Measurements from ENCODE around the gene OR8H2. TPM values are rescaled to one million over a fixed set of nuclear protein-coding genes. Genes with fewer than 3 reads are reported as not detected.
"Not testable (repeated sequence)": the region's sequence is repeated elsewhere in the genome, so short reads cannot be mapped to it uniquely, and the experiment has no call there.

Gene OR8H2
- total RNA-seq, 1 donor from 2014 or later, result not detected

- no peak within 1 kb of the TSS for H3K4me3 ChIP-seq (ENCODE audit: low read depth, low read length)
- H3K27me3 ChIP-seq (ENCODE audit: control insufficient read depth, insufficient read depth, low read length), result no peaks in the 10 kb centered on the region
- FAIRE-seq (no peak), DNase-seq (ENCODE audit: low read depth) (no peak)
- H3K36me3 ChIP-seq (ENCODE audit: control insufficient read depth, insufficient read depth, low read length), result no peaks in the 10 kb centered on the region
- TF ChIP-seq CTCF (IDR thresholded peaks at IDR 0.05; ENCODE audit: insufficient read depth, low read length, severe bottlenecking), result no peak
Observed at GRCh38 chr11:56122073-56122472, 18.6 kb downstream of the OR8H2 start, which contains the start of gene OR8H3. OR8H3 (plus strand) TSS chr11:56122373; CDS start chr11:56122373, 0 bp downstream.

DNA sequence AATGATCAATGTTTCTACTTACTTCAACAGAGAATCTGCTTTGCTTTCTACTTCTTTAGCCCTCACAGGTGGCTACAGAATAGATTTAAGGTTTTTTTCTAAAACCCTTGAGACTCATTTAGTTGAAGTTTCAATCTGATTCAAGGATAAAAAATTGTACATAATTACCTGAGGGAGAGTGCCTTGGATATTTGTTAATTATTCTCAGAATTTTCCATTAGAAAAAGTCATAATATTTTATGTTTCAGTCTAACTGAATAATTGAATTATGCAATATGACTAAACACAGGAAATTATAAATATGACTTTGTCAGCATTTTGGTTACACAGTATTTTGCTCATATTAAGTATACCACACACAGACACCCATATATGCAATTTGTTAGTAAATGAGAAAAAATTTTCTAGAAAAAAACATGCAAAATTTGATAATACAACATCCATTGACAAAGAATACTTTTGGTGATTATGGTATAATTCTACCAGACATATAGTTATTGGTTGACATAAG, 36.7 kb downstream of the OR8H2 start, which contains the start of gene OR8J3:
TSS of gene OR8J3 (minus strand) at position 51 of the 511 bp plus-strand sequence. CDS start 2,483 bp downstream, outside the sequence.
- DNase-seq (ENCODE audit: low read depth), result no peak
- H3K4me3 ChIP-seq (ENCODE audit: low read depth, low read length), result no peak within 1 kb of the TSS
- no peaks in the 10 kb centered on the region for H3K27me3 ChIP-seq (ENCODE audit: control insufficient read depth, insufficient read depth, low read length)
- no peak for FAIRE-seq
- no peak for TF ChIP-seq CTCF (IDR thresholded peaks at IDR 0.05; ENCODE audit: insufficient read depth, low read length, severe bottlenecking)
- H3K36me3 ChIP-seq (ENCODE audit: control insufficient read depth, insufficient read depth, low read length), result no peaks in the 10 kb centered on the region

DNA sequence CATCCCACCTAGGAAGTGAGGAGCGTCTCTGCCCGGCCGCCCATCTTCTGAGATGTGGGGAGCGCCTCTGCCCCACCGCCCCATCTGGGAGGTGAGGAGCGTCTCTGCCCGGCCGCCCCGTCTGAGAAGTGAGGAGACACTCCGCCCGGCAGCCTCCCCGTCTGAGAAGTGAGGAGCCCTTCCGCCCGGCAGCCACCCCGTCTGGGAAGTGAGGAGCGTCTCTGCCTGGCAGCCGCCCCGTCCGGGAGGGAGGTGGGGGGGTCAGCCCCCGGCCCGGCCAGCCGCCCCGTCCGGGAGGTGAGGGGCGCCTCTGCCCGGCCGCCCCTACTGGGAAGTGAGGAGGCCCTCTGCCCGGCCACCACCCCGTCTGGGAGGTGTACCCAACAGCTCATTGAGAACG, 40.2 kb downstream of the OR8H2 start:
- H3K36me3 ChIP-seq (ENCODE audit: control insufficient read depth, insufficient read depth, low read length); H3K27me3 ChIP-seq (ENCODE audit: control insufficient read depth, insufficient read depth, low read length); DNase-seq (ENCODE audit: low read depth); FAIRE-seq; H3K4me3 ChIP-seq (ENCODE audit: low read depth, low read length): not testable (repeated sequence)

DNA sequence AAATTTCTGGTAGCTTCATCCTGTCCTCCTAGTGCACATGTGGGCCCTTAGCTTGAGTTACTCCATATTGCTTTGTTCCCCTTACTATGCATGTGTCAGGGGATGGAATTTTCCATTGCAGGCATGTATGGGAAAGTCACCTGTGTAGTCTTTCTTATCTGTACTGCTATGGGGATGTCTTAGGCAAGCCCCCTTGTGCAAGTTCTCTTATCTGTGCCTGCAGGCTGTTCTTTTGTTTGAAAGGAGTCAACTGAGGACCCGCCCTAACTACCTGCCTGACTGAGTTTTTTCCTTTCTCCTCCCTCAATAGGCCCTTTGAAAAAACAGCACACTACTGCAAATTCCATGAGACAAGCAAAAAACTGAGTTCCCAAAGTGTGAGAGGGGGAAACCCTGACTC, 47.9 kb downstream of the OR8H2 start:
- no peaks in the 10 kb centered on the region for H3K27me3 ChIP-seq (ENCODE audit: control insufficient read depth, insufficient read depth, low read length)
- TF ChIP-seq CTCF (IDR thresholded peaks at IDR 0.05; ENCODE audit: insufficient read depth, low read length, severe bottlenecking), result no peak
- DNase-seq (ENCODE audit: low read depth), result no peak
- H3K4me3 ChIP-seq (ENCODE audit: low read depth, low read length), result no peak overlapping the region
- FAIRE-seq, result no peak
- H3K36me3 ChIP-seq (ENCODE audit: control insufficient read depth, insufficient read depth, low read length), result no peaks in the 10 kb centered on the region

DNA sequence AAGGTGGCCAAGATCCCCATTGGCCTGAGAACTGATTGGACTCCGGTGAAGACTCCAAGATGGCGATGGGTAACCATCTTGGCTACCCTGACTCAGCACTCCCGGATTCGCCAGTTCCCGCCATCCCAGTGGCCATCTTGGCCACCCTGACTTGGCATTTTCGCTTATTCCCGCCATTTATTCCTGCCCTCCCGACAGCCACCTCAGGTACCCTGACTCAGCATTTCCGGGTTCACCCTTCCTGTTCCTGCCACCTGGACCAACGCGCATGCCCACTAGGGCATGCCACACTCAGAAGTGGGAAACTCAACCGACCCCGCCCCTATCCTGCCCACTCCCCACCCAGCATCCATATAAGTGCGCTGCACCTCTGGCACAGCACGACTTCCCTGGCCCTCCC, 48.8 kb downstream of the OR8H2 start:
- Histone ChIP-seq H3K27me3 (ENCODE audit: control insufficient read depth, insufficient read depth, low read length) (no peaks in the 10 kb centered on the region), H3K36me3 (ENCODE audit: control insufficient read depth, insufficient read depth, low read length) (no peaks in the 10 kb centered on the region), H3K4me3 (ENCODE audit: low read depth, low read length) (no peak overlapping the region)
- FAIRE-seq (no peak), DNase-seq (ENCODE audit: low read depth) (no peak)
- TF ChIP-seq CTCF (IDR thresholded peaks at IDR 0.05; ENCODE audit: insufficient read depth, low read length, severe bottlenecking), result no peak

Other genes with a start within 250 kb of the OR8H2 start
- not detected in 2 replicates for gene TRIM51, start 220.4 kb upstream of the OR8H2 start, total RNA-seq
- gene OR5W2, start 189.1 kb upstream of the OR8H2 start, total RNA-seq, result not detected in 2 replicates
- not detected in 2 replicates for gene OR5I1, start 167.3 kb upstream of the OR8H2 start, total RNA-seq
- not detected in 2 replicates for gene OR10AG1, start 133.7 kb upstream of the OR8H2 start, total RNA-seq
- not detected in 2 replicates for gene OR5F1, start 109.1 kb upstream of the OR8H2 start, total RNA-seq
- not detected in 2 replicates for gene OR5AS1, start 76.0 kb upstream of the OR8H2 start, total RNA-seq
- gene OR8I2, start 10.4 kb upstream of the OR8H2 start, total RNA-seq, result not detected in 2 replicates
- gene OR8H3, start 18.7 kb downstream of the OR8H2 start, total RNA-seq, result not detected in 2 replicates
- gene OR8J3, start 36.5 kb downstream of the OR8H2 start, total RNA-seq, result not detected in 2 replicates
- gene OR8K5, start 56.6 kb downstream of the OR8H2 start, total RNA-seq, result not detected in 2 replicates
- not detected in 2 replicates for gene OR5J2, start 72.9 kb downstream of the OR8H2 start, total RNA-seq
- gene OR5T2, start 130.6 kb downstream of the OR8H2 start, total RNA-seq, result not detected in 2 replicates
- not detected in 2 replicates for gene OR5T3, start 148.6 kb downstream of the OR8H2 start, total RNA-seq
- gene OR5T1, start 170.5 kb downstream of the OR8H2 start, total RNA-seq, result not detected in 2 replicates
- not detected in 2 replicates for gene OR8H1, start 188.6 kb downstream of the OR8H2 start, total RNA-seq
- gene OR8K3, start 211.5 kb downstream of the OR8H2 start, total RNA-seq, result not detected in 2 replicates
- gene OR8K1, start 242.4 kb downstream of the OR8H2 start, total RNA-seq, result not detected in 2 replicates